NCI-H2171 treated with DMSO at 0.1 percent for 48 hours (cell line): ENCODE measurements around the gene ESF1.
"Not testable (repeated sequence)": the region's sequence is repeated elsewhere in the genome, so short reads cannot be mapped to it uniquely, and the experiment has no call there.

Experiments
- DNase-seq: peaks from one replicate; lab custom pipeline; 2025; lab: John Stamatoyannopoulos, UW

The ESF1 gene

GRCh38 chr20:13790708-13791107 is 6.0 kb upstream of the ESF1 start:
- DNase-seq, result no peak

- DNase-seq, result peak; percentile 62
Observed at GRCh38 chr20:13788167-13788834, 3.6 kb upstream of the ESF1 start.

- DNase-seq, result no peak
Observed at GRCh38 chr20:13786143-13786828, 1.6 kb upstream of the ESF1 start.

- no peak for DNase-seq
Observed at GRCh38 chr20:13784271-13784892, 337 bp downstream of the ESF1 start.

GRCh38 chr20:13783528-13783927 is 1.2 kb downstream of the ESF1 start:
- DNase-seq, result no peak

- no peak for DNase-seq
Observed at GRCh38 chr20:13778827-13779226, 5.9 kb downstream of the ESF1 start.

GRCh38 chr20:13777171-13777601 is 7.5 kb downstream of the ESF1 start:
- no peak for DNase-seq

- no peak for DNase-seq
Observed at GRCh38 chr20:13775867-13776266, 8.9 kb downstream of the ESF1 start.

- no peak for DNase-seq
Observed at GRCh38 chr20:13772529-13772928, 12.2 kb downstream of the ESF1 start.

GRCh38 chr20:13771853-13772453 is 12.8 kb downstream of the ESF1 start:
- DNase-seq, result peak; percentile 61

- no peak for DNase-seq
Observed at GRCh38 chr20:13770141-13770540, 14.6 kb downstream of the ESF1 start.

GRCh38 chr20:13765868-13766416 is 18.8 kb downstream of the ESF1 start:
- no peak for DNase-seq

GRCh38 chr20:13765299-13765698 is 19.4 kb downstream of the ESF1 start:
- DNase-seq, result no peak

- not testable (repeated sequence) for DNase-seq
Observed at GRCh38 chr20:13760451-13760946, 24.2 kb downstream of the ESF1 start.

GRCh38 chr20:13758884-13759283 is 25.8 kb downstream of the ESF1 start:
- DNase-seq, result no peak

- no peak for DNase-seq
Observed at GRCh38 chr20:13756551-13756950, 28.2 kb downstream of the ESF1 start.

GRCh38 chr20:13755809-13756208 is 28.9 kb downstream of the ESF1 start:
- DNase-seq, result no peak

GRCh38 chr20:13753436-13754036 is 31.2 kb downstream of the ESF1 start:
- no peak for DNase-seq

GRCh38 chr20:13749811-13750210 is 34.9 kb downstream of the ESF1 start:
- no peak for DNase-seq

- DNase-seq, result no peak
Observed at GRCh38 chr20:13745784-13746183, 38.9 kb downstream of the ESF1 start.

- DNase-seq, result no peak
Observed at GRCh38 chr20:13744352-13744751, 40.4 kb downstream of the ESF1 start.

- DNase-seq, result no peak
Observed at GRCh38 chr20:13741879-13742278, 42.8 kb downstream of the ESF1 start.
